SJSA1 (cell line): ENCODE measurements around the gene ETV6. TPM values are rescaled to one million over a fixed set of nuclear protein-coding genes. Genes with fewer than 3 reads are reported as not detected.

Experiments
- DNase-seq, 2 experiments: peaks; one replicate each; pipeline ENCODE4 v3.0.0-alpha.2; 2015 to 2020; ENCODE audit warnings: low spot score in 2 of 2, low read depth in 1 of 2
- H3K27ac ChIP-seq: fragments of 250-450 bp; sonication (Bioruptor Pico); 2 replicates; pipeline ENCODE4 v1.5.1; 2020; ENCODE audit warnings: mild to moderate bottlenecking, moderate library complexity
- H3K27me3 ChIP-seq: fragments of 250-450 bp; sonication (Bioruptor Pico); replicated peaks from 2 replicates; pipeline ENCODE4 v1.5.1; 2020; ENCODE audit warnings: mild to moderate bottlenecking, moderate library complexity
- H3K36me3 ChIP-seq: fragments of 250-450 bp; sonication (Bioruptor Pico); 2 replicates; pipeline ENCODE4 v1.5.1; 2020; ENCODE audit warnings: mild to moderate bottlenecking
- H3K4me1 ChIP-seq: fragments of 250-450 bp; sonication (Bioruptor Pico); replicated peaks from 2 replicates; pipeline ENCODE4 v1.6.1; 2021; ENCODE audit warnings: mild to moderate bottlenecking
- H3K4me3 ChIP-seq: fragments of 250-450 bp; sonication (Bioruptor Pico); 2 replicates; pipeline ENCODE4 v1.5.1; 2020; ENCODE audit warnings: mild to moderate bottlenecking
- H3K9me3 ChIP-seq: fragments of 250-450 bp; sonication (Bioruptor Pico); replicated peaks from 2 replicates; pipeline ENCODE4 v1.5.1; 2020; ENCODE audit warnings: mild to moderate bottlenecking
- total RNA-seq: library from RNA; depleted of rRNA; stranded (reverse); fragments of >200 nt; shearing (Covaris generic); gene quantifications from 2 replicates; pipeline ENCODE4 v1.2.3, GENCODE V29; 2014

Gene ETV6
- total RNA-seq, 1 experiment from 2014 or later = 8.0 TPM

GRCh38 chr12:11651785-11652184, 2.3 kb downstream of the ETV6 start:
- no peaks in the 10 kb centered on the region for H3K27me3 ChIP-seq
- DNase-seq = no peak
- peak overlapping the region; percentile 50 for H3K4me3 ChIP-seq
- peak overlapping the region; percentile 62 for H3K27ac ChIP-seq
- peaks cover under 1% of the 10 kb centered on the region; the same call in 1 of the 2 replicates for H3K36me3 ChIP-seq
- H3K4me1 ChIP-seq = peaks cover 29% of the 10 kb centered on the region
- no peaks in the 10 kb centered on the region for H3K9me3 ChIP-seq

GRCh38 chr12:11652351-11653040, 3.0 kb downstream of the ETV6 start:
- peak overlapping the region; percentile 62 for H3K27ac ChIP-seq
- peaks cover 4% of the 10 kb centered on the region; the same call in 1 of the 2 replicates for H3K36me3 ChIP-seq
- H3K4me1 ChIP-seq = peaks cover 36% of the 10 kb centered on the region
- peak in 1 of 2 experiments; percentile 73 for DNase-seq
- H3K9me3 ChIP-seq = no peaks in the 10 kb centered on the region
- H3K27me3 ChIP-seq = no peaks in the 10 kb centered on the region
- peak overlapping the region; percentile 50 for H3K4me3 ChIP-seq

- H3K4me3 ChIP-seq = no peak overlapping the region
- peaks cover 4% of the 10 kb centered on the region; the same call in 1 of the 2 replicates for H3K36me3 ChIP-seq
- no peak for DNase-seq
- H3K27me3 ChIP-seq = no peaks in the 10 kb centered on the region
- H3K9me3 ChIP-seq = no peaks in the 10 kb centered on the region
- H3K4me1 ChIP-seq = peaks cover 44% of the 10 kb centered on the region
- H3K27ac ChIP-seq = peak overlapping the region; percentile 62
Observed at GRCh38 chr12:11653215-11653753, 3.8 kb downstream of the ETV6 start.

GRCh38 chr12:11654338-11654737, 4.9 kb downstream of the ETV6 start:
- peaks cover 4% of the 10 kb centered on the region; the same call in 1 of the 2 replicates for H3K36me3 ChIP-seq
- H3K27me3 ChIP-seq = no peaks in the 10 kb centered on the region
- no peak overlapping the region for H3K4me3 ChIP-seq
- H3K4me1 ChIP-seq = peaks cover 53% of the 10 kb centered on the region
- H3K9me3 ChIP-seq = no peaks in the 10 kb centered on the region
- no peak for DNase-seq
- H3K27ac ChIP-seq = no peak overlapping the region

- DNase-seq = no peak
- Histone ChIP-seq H3K36me3 (peaks cover 4% of the 10 kb centered on the region; the same call in 1 of the 2 replicates), H3K4me1 (peaks cover 57% of the 10 kb centered on the region), H3K4me3 (no peak overlapping the region), H3K27ac (no peak overlapping the region), H3K9me3 (no peaks in the 10 kb centered on the region), H3K27me3 (no peaks in the 10 kb centered on the region)
Observed at GRCh38 chr12:11654802-11655201, 5.3 kb downstream of the ETV6 start.

GRCh38 chr12:11655842-11656241, 6.4 kb downstream of the ETV6 start:
- Histone ChIP-seq H3K36me3 (peaks cover 4% of the 10 kb centered on the region), H3K9me3 (no peaks in the 10 kb centered on the region), H3K4me1 (peaks cover 62% of the 10 kb centered on the region), H3K27me3 (no peaks in the 10 kb centered on the region), H3K27ac (no peak overlapping the region), H3K4me3 (no peak overlapping the region)
- no peak for DNase-seq

- Histone ChIP-seq H3K9me3 (no peaks in the 10 kb centered on the region), H3K27ac (no peak overlapping the region), H3K4me3 (no peak overlapping the region), H3K36me3 (peaks cover 10% of the 10 kb centered on the region), H3K4me1 (peaks cover 58% of the 10 kb centered on the region), H3K27me3 (no peaks in the 10 kb centered on the region)
- peak in 1 of 2 experiments; percentile 4 for DNase-seq
Observed at GRCh38 chr12:11656550-11656949, 7.1 kb downstream of the ETV6 start.

- Histone ChIP-seq H3K4me3 (no peak overlapping the region), H3K36me3 (peaks cover 14% of the 10 kb centered on the region), H3K9me3 (no peaks in the 10 kb centered on the region), H3K27ac (peak overlapping the region; percentile 35), H3K27me3 (no peaks in the 10 kb centered on the region), H3K4me1 (peaks cover 52% of the 10 kb centered on the region)
- DNase-seq = no peak
Observed at GRCh38 chr12:11657511-11657910, 8.0 kb downstream of the ETV6 start.

- Histone ChIP-seq H3K27ac (peak overlapping the region; percentile 35), H3K4me3 (no peak overlapping the region), H3K9me3 (no peaks in the 10 kb centered on the region), H3K36me3 (peaks cover 14% of the 10 kb centered on the region), H3K4me1 (peaks cover 52% of the 10 kb centered on the region), H3K27me3 (no peaks in the 10 kb centered on the region)
- DNase-seq = peak; percentile 67 to 86
Observed at GRCh38 chr12:11658791-11659190, 9.3 kb downstream of the ETV6 start.

GRCh38 chr12:11660624-11661023, 11.2 kb downstream of the ETV6 start:
- no peak overlapping the region for H3K4me3 ChIP-seq
- peaks cover 14% of the 10 kb centered on the region for H3K36me3 ChIP-seq
- H3K9me3 ChIP-seq = no peaks in the 10 kb centered on the region
- no peak overlapping the region for H3K27ac ChIP-seq
- DNase-seq = no peak
- H3K27me3 ChIP-seq = no peaks in the 10 kb centered on the region
- H3K4me1 ChIP-seq = peaks cover 55% of the 10 kb centered on the region

- H3K27ac ChIP-seq = no peak overlapping the region
- no peak for DNase-seq
- H3K4me1 ChIP-seq = peaks cover 47% of the 10 kb centered on the region
- peaks cover 17% of the 10 kb centered on the region for H3K36me3 ChIP-seq
- no peaks in the 10 kb centered on the region for H3K9me3 ChIP-seq
- no peaks in the 10 kb centered on the region for H3K27me3 ChIP-seq
- no peak overlapping the region for H3K4me3 ChIP-seq
Observed at GRCh38 chr12:11661491-11662089, 12.1 kb downstream of the ETV6 start.

GRCh38 chr12:11662369-11662768, 12.9 kb downstream of the ETV6 start:
- peaks cover 13% of the 10 kb centered on the region for H3K36me3 ChIP-seq
- H3K4me1 ChIP-seq = peaks cover 40% of the 10 kb centered on the region
- DNase-seq = no peak
- no peaks in the 10 kb centered on the region for H3K9me3 ChIP-seq
- H3K4me3 ChIP-seq = no peak overlapping the region
- H3K27ac ChIP-seq = no peak overlapping the region
- H3K27me3 ChIP-seq = no peaks in the 10 kb centered on the region

GRCh38 chr12:11663130-11663529, 13.7 kb downstream of the ETV6 start:
- H3K27me3 ChIP-seq = no peaks in the 10 kb centered on the region
- peaks cover 32% of the 10 kb centered on the region for H3K4me1 ChIP-seq
- H3K27ac ChIP-seq = no peak overlapping the region
- peaks cover 13% of the 10 kb centered on the region for H3K36me3 ChIP-seq
- no peak for DNase-seq
- H3K9me3 ChIP-seq = no peaks in the 10 kb centered on the region
- no peak overlapping the region for H3K4me3 ChIP-seq

- Histone ChIP-seq H3K36me3 (peaks cover 13% of the 10 kb centered on the region), H3K4me1 (peaks cover 24% of the 10 kb centered on the region), H3K27me3 (no peaks in the 10 kb centered on the region), H3K27ac (no peak overlapping the region), H3K9me3 (no peaks in the 10 kb centered on the region), H3K4me3 (no peak overlapping the region)
- no peak for DNase-seq
Observed at GRCh38 chr12:11664101-11664500, 14.6 kb downstream of the ETV6 start.
